Measurements from ENCODE around the gene SAMSN1. TPM values are rescaled to one million over a fixed set of nuclear protein-coding genes. Genes with fewer than 3 reads are reported as not detected.

Gene SAMSN1
- total and polyA plus RNA-seq, 2 of the 8 experiments (the other 6 are each of a cell fraction or from before 2014, with no cell fraction given), result 0.50 to 3.0 TPM

DNA sequence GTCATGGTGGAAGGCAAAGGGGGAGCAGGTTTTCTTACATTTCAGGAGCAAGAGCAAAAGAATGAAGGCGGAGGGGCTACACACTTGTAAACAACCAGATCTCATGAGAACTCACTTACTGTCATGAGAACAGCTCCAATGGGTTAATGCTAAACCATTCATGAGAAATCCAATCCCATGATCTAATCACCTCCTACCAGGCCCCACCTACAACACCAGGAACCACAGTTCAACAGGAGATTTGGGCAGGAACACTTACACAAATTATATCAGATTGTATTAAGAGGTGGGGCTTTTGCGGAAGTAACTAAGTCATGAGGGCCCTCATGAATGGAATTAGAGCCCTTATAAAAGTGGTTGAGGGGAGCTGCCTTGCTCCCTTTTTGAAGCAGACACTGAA, 48.9 kb upstream of the SAMSN1 start:
- H2BK5ac ChIP-seq (ENCODE audit: low read depth, low read length), result no peak overlapping the region
- no peak overlapping the region for H3K14ac ChIP-seq (ENCODE audit: insufficient read length)
- H2BK15ac ChIP-seq (ENCODE audit: low read length), result no peak overlapping the region
- H4K91ac ChIP-seq (replicated peaks; ENCODE audit: insufficient read length, low read length), result no peak overlapping the region
- H3K18ac ChIP-seq (ENCODE audit: extremely low read depth, low read length), result no peak overlapping the region
- H4K8ac ChIP-seq (ENCODE audit: extremely low read depth, insufficient read depth, low read length), result no peak overlapping the region
- FAIRE-seq (no peak), DNase-seq (ENCODE audit: low read depth in 1 of 2, low spot score in 2 of 2) (no peak)
- no peak overlapping the region for H4K5ac ChIP-seq (ENCODE audit: insufficient read length, low read depth, low read length)
- H3K4ac ChIP-seq (replicated peaks; ENCODE audit: insufficient read length, low read depth, low read length), result no peak overlapping the region
- H2BK120ac ChIP-seq (replicated peaks; ENCODE audit: low read depth, low read length), result no peak overlapping the region
- H2BK20ac ChIP-seq (ENCODE audit: low read length), result no peak overlapping the region
- no peak overlapping the region for H3K9ac ChIP-seq (replicated peaks in 1 of 4; ENCODE audit: extremely low read depth in 1 of 4, low read depth in 3 of 4, low read length in 3 of 4)
- no peak overlapping the region for H3K27ac ChIP-seq (ENCODE audit: low read depth, low read length)
- 83% methylated on average over 2 of the region's 2 CpGs; no CpG with 5 or more reads in 1 of the 2 experiments for whole genome bisulfite sequencing, 2 experiments (ENCODE audit: extremely low coverage in 1 of 2, insufficient coverage in 1 of 2, insufficient read length in 1 of 2, insufficient replicate concordance in 2 of 2, low coverage in 1 of 2, low lambda C conversion rate in 2 of 2, missing lambda C conversion rate in 1 of 2)
- no peak overlapping the region for H3K56ac ChIP-seq (replicated peaks; ENCODE audit: insufficient read length, low read depth, low read length)
- H2AK5ac ChIP-seq (ENCODE audit: low read depth, low read length), result no peak overlapping the region
- H2BK12ac ChIP-seq (ENCODE audit: low read depth, low read length), result no peak overlapping the region
- ChIA-PET POLR2A (ENCODE audit: partially characterized antibody) (no interaction called here), CTCF (ENCODE audit: partially characterized antibody) (no interaction called here)
- TF ChIP-seq SUZ12 (IDR thresholded peaks at IDR 0.05; ENCODE audit: low read length), result no peak
- no peak for TF ChIP-seq PHF8 (conservative IDR thresholded peaks at IDR 0.05; ENCODE audit: low read depth, low read length)
- no peak for TF ChIP-seq JUND (IDR thresholded peaks at IDR 0.05; ENCODE audit: low read length)
- H3K4me1 ChIP-seq (replicated peaks in 1 of 4; ENCODE audit: control insufficient read depth in 3 of 4, insufficient read depth in 4 of 4, low read length in 3 of 4), result no peaks in the 10 kb centered on the region
- H3K23ac ChIP-seq (ENCODE audit: insufficient read length), result no peak overlapping the region
- H3K4me3 ChIP-seq (ENCODE audit: extremely low read depth in 1 of 4, insufficient read depth in 2 of 4, low read depth in 3 of 4, low read length in 4 of 4), result no peak overlapping the region
- no peaks in the 10 kb centered on the region; a peak in 1 of 8 replicates for H3K36me3 ChIP-seq (ENCODE audit: control insufficient read depth in 2 of 4, insufficient read depth in 4 of 4, low read length in 3 of 4)
- no peaks in the 10 kb centered on the region for H4K20me1 ChIP-seq (replicated peaks in 1 of 2; ENCODE audit: control insufficient read depth in 1 of 2, insufficient read depth in 2 of 2, low read length in 2 of 2)
- no peak overlapping the region for H2AFZ ChIP-seq (ENCODE audit: low read length)
- no peaks in the 10 kb centered on the region for H3K79me1 ChIP-seq (ENCODE audit: low read depth, low read length)
- H3K4me2 ChIP-seq (ENCODE audit: insufficient read depth in 1 of 2, low read depth in 2 of 2, low read length in 2 of 2), result no peak overlapping the region
- no peaks in the 10 kb centered on the region for H3K27me3 ChIP-seq (replicated peaks in 1 of 4; ENCODE audit: control insufficient read depth in 3 of 4, extremely low read depth in 1 of 4, insufficient read depth in 3 of 4, low read length in 3 of 4)
- H3K23me2 ChIP-seq (ENCODE audit: low read depth, low read length), result no peaks in the 10 kb centered on the region
- no peaks in the 10 kb centered on the region for H3K79me2 ChIP-seq (ENCODE audit: control insufficient read depth in 1 of 2, insufficient read depth in 2 of 2, low read length in 2 of 2)
- peaks cover 0 to 3% of the 10 kb centered on the region in 2 experiments; a peak in 2 of 4 replicates for H3K9me3 ChIP-seq (ENCODE audit: insufficient read depth in 2 of 2, low read depth in 1 of 2, low read length in 1 of 2)

Data from H1 (cell line).